Epithelial cell of proximal tubule (primary cell): ENCODE measurements around the gene ETDA. TPM values are rescaled to one million over a fixed set of nuclear protein-coding genes. Genes with fewer than 3 reads are reported as not detected.
A peak's percentile ranks its signal among the peaks of the same experiment; 100 is the strongest.

ENCODE experiments used
- DNase-seq: peaks from one replicate; pipeline ENCODE4 v3.0.0-alpha.2; 2011; ENCODE audit warnings: low read depth
- H3K4me3 ChIP-seq: 2 replicates; pipeline ENCODE4 v1.5.1; 2011; ENCODE audit warnings: low read depth, mild to moderate bottlenecking, low read length
- CTCF ChIP-seq: conservative IDR thresholded peaks from 2 replicates; pipeline ENCODE4 v1.5.1; 2012; ENCODE audit warnings: low read depth, mild to moderate bottlenecking, low read length
- total RNA-seq: library from RNA; depleted of rRNA; stranded (reverse); fragments of >200 nt; gene quantifications from 2 replicates; pipeline ENCODE4 v1.2.3, GENCODE V29; 2015

The ETDA gene
- total RNA-seq, 1 donor from 2014 or later: not detected

- DNase-seq: no peak
These were observed 21.3 kb downstream of the ETDA start for GRCh38 chrX:135273162-135273561.

GRCh38 chrX:135275973-135276372 lies 24.1 kb downstream of the ETDA start:
- DNase-seq: no peak
- H3K4me3 ChIP-seq: no peak overlapping the region
- TF ChIP-seq CTCF: no peak

More at GRCh38 chrX:135273162-135273561, 21.3 kb downstream of the ETDA start:
- no peak for TF ChIP-seq CTCF
- no peak overlapping the region for H3K4me3 ChIP-seq

GRCh38 chrX:135287266-135287823 lies 35.5 kb downstream of the ETDA start:
- TF ChIP-seq CTCF: no peak
- H3K4me3 ChIP-seq: no peak overlapping the region
- DNase-seq: no peak

- TF ChIP-seq CTCF: no peak
- H3K4me3 ChIP-seq: peak overlapping the region; percentile 14
- no peak for DNase-seq
These were observed 43.5 kb downstream of the ETDA start for GRCh38 chrX:135295238-135295943.

GRCh38 chrX:135295944-135296305 lies 44.1 kb downstream of the ETDA start:
- DNase-seq: no peak
- no peak for TF ChIP-seq CTCF
- H3K4me3 ChIP-seq: no peak overlapping the region

- H3K4me3 ChIP-seq: no peak overlapping the region
- no peak for TF ChIP-seq CTCF
- DNase-seq: no peak
These were observed 50.5 kb downstream of the ETDA start for GRCh38 chrX:135302269-135302873.

Other genes with a start within 250 kb of the ETDA start
- 9.3 and 13.2 TPM in 2 replicates for gene RTL8B, start 229.5 kb upstream of the ETDA start, total RNA-seq
- 87.6 and 148 TPM in 2 replicates for gene RTL8C, start 219.7 kb upstream of the ETDA start, total RNA-seq
- gene RTL8A, start 199.9 kb upstream of the ETDA start, total RNA-seq: 23.8 and 40.1 TPM in 2 replicates
- gene SMIM10L2B, start 153.3 kb upstream of the ETDA start, total RNA-seq: 1.1 and 1.3 TPM in 2 replicates
- gene ETDB, start 131.5 kb upstream of the ETDA start, total RNA-seq: not detected in 2 replicates
- not detected in 2 replicates for gene CT55, start 80.7 kb upstream of the ETDA start, total RNA-seq
- gene ETDC, start 57.4 kb downstream of the ETDA start, total RNA-seq: not detected in 2 replicates
- gene ZNF75D, start 92.0 kb downstream of the ETDA start, total RNA-seq: 2.5 and 4.7 TPM in 2 replicates
- 3.5 and 4.5 TPM in 2 replicates for gene ZNF449, start 92.7 kb downstream of the ETDA start, total RNA-seq
- gene SMIM10L2A, start 169.9 kb downstream of the ETDA start, total RNA-seq: 0.65 and 2.3 TPM in 2 replicates